IMR-90 (cell line): Measurements from ENCODE around the gene TPSG1. TPM values are rescaled to one million over a fixed set of nuclear protein-coding genes. Genes with fewer than 3 reads are reported as not detected.

ENCODE experiments used
- ATAC-seq: fragments of 200-7000 bp; cut with Tn5 transposase; 2 replicates; pipeline ENCODE4 v1.9.1; 2020; ENCODE audit warnings: low read depth, mild to moderate bottlenecking, moderate library complexity
- BruUV-seq: library from RNA; stranded (reverse); fragments of 400-500 nt; replicated peaks from 2 replicates; lab custom pipeline; 2021; lab: Mats Ljungman, UMichigan
- CTCF ChIA-PET: fragments of 300-600 bp; formaldehyde crosslinking; extraction: SDS; loops from one replicate; lab custom pipeline; 2021; ENCODE audit warnings: antibody characterized with exemption; lab: Yijun Ruan, JAX
- POLR2A ChIA-PET: fragments of 300-600 bp; sonication (Branson Sonifier 250); formaldehyde crosslinking; loops from one replicate; lab custom pipeline; 2022; ENCODE audit warnings: antibody characterized with exemption; ENCODE audit not compliant: unreplicated experiment; lab: Charles Lee
- DNase-seq: peaks from one replicate; pipeline ENCODE4 v3.0.0; 2013
- H2AFZ ChIP-seq: replicated peaks from 2 replicates; pipeline ENCODE3; 2013; ENCODE audit warnings: low read length, mild to moderate bottlenecking; ENCODE audit not compliant: poor library complexity
- H2AK5ac ChIP-seq: 2 replicates; pipeline ENCODE4 v1.6.1; 2013; ENCODE audit warnings: low read depth, low read length, inconsistent platforms
- H2AK9ac ChIP-seq: replicated peaks from 2 replicates; pipeline ENCODE3; 2013; ENCODE audit warnings: mild to moderate bottlenecking, low read depth, low read length, moderate library complexity; ENCODE audit not compliant: poor library complexity
- H2BK120ac ChIP-seq: 2 replicates; pipeline ENCODE4 v1.6.1; 2013; ENCODE audit warnings: low read depth, low read length, inconsistent platforms
- H2BK15ac ChIP-seq: 3 replicates; pipeline ENCODE4 v1.6.1; 2013; ENCODE audit warnings: low read depth, low read length, inconsistent platforms
- H2BK20ac ChIP-seq: 2 replicates; pipeline ENCODE4 v1.6.1; 2013; ENCODE audit warnings: low read depth, mild to moderate bottlenecking, inconsistent platforms, low read length, moderate library complexity
- H2BK5ac ChIP-seq: 2 replicates; pipeline ENCODE4 v1.6.1; 2013; ENCODE audit warnings: mild to moderate bottlenecking, low read depth, low read length, inconsistent platforms; ENCODE audit not compliant: poor library complexity, severe bottlenecking
- H3K14ac ChIP-seq: replicated peaks from 2 replicates; pipeline ENCODE4 v1.6.1; 2013; ENCODE audit warnings: low read depth, low read length, inconsistent platforms
- H3K18ac ChIP-seq: 2 replicates; pipeline ENCODE4 v1.6.1; 2013; ENCODE audit warnings: low read depth, low read length, control low read depth
- H3K23ac ChIP-seq: 2 replicates; pipeline ENCODE4 v1.6.1; 2013; ENCODE audit warnings: low read depth, low read length, inconsistent platforms
- H3K27ac ChIP-seq: 2 replicates; pipeline ENCODE4 v1.5.1; 2013; ENCODE audit warnings: mild to moderate bottlenecking, control low read depth, low read length; ENCODE audit not compliant: insufficient read depth
- H3K27me3 ChIP-seq: 2 replicates; pipeline ENCODE4 v1.6.1; 2013; ENCODE audit warnings: low read length; ENCODE audit not compliant: control insufficient read depth, insufficient read depth
- H3K36me3 ChIP-seq: 2 replicates; pipeline ENCODE4 v1.6.1; 2013; ENCODE audit warnings: low read length, mixed read lengths; ENCODE audit not compliant: control insufficient read depth, insufficient read depth
- H3K4ac ChIP-seq: 2 replicates; pipeline ENCODE4 v1.6.1; 2013; ENCODE audit warnings: low read depth, low read length, inconsistent platforms
- H3K4me1 ChIP-seq: 2 replicates; pipeline ENCODE4 v1.6.1; 2013; ENCODE audit warnings: low read length, mixed read lengths; ENCODE audit not compliant: control insufficient read depth, insufficient read depth
- H3K4me2 ChIP-seq: 2 replicates; pipeline ENCODE4 v1.6.1; 2013; ENCODE audit warnings: low read depth, mild to moderate bottlenecking, control low read depth, low read length, moderate library complexity
- H3K4me3 ChIP-seq: 2 replicates; pipeline ENCODE4 v1.5.1; 2013; ENCODE audit warnings: low read depth, mild to moderate bottlenecking, control low read depth, low read length, moderate library complexity; ENCODE audit not compliant: insufficient read depth
- H3K56ac ChIP-seq: 2 replicates; pipeline ENCODE4 v1.6.1; 2013; ENCODE audit warnings: low read length, inconsistent platforms; ENCODE audit not compliant: insufficient read depth; ENCODE audit errors: extremely low read depth
- H3K79me1 ChIP-seq, 2 experiments: 2 replicates each; pipeline ENCODE4 v1.6.1; 2013; ENCODE audit warnings: low read length in 2 of 2, inconsistent platforms in 1 of 2, low read depth in 1 of 2
- H3K9ac ChIP-seq: 2 replicates; pipeline ENCODE4 v1.6.1; 2013; ENCODE audit warnings: low read depth, low read length, control low read depth
- H3K9me1 ChIP-seq: 2 replicates; pipeline ENCODE4 v1.6.1; 2013; ENCODE audit warnings: low read length, inconsistent platforms; ENCODE audit not compliant: insufficient read depth
- H3K9me3 ChIP-seq: 2 replicates; pipeline ENCODE4 v1.6.1; 2013; ENCODE audit warnings: low read length; ENCODE audit not compliant: control insufficient read depth, insufficient read depth
- H4K20me1 ChIP-seq: 2 replicates; pipeline ENCODE4 v1.6.1; 2013; ENCODE audit warnings: low read length, inconsistent platforms; ENCODE audit not compliant: insufficient read depth
- H4K5ac ChIP-seq: 2 replicates; pipeline ENCODE4 v1.6.1; 2013; ENCODE audit warnings: mild to moderate bottlenecking, low read depth, low read length, control low read depth
- H4K8ac ChIP-seq, 2 experiments: 2 replicates each; pipeline ENCODE4 v1.6.1; 2013; ENCODE audit warnings: low read depth in 2 of 2, low read length in 2 of 2, control low read depth in 1 of 2, inconsistent platforms in 1 of 2
- H4K91ac ChIP-seq: 2 replicates; pipeline ENCODE4 v1.6.1; 2013; ENCODE audit warnings: low read depth, low read length, inconsistent platforms; ENCODE audit not compliant: insufficient read depth
- BHLHE40 ChIP-seq: fragments of 150-350 bp; IDR thresholded peaks from 2 replicates; pipeline ENCODE4 v1.6.1; 2016; ENCODE audit warnings: mild to moderate bottlenecking, low read depth, low read length
- CEBPB ChIP-seq: IDR thresholded peaks from 2 replicates; pipeline ENCODE4 v1.6.1; 2012; ENCODE audit warnings: low read depth, low read length, improper control_type of control experiment
- MXI1 ChIP-seq: IDR thresholded peaks from 2 replicates; pipeline ENCODE4 v1.6.1; 2012; ENCODE audit warnings: low read depth, mild to moderate bottlenecking, low read length, moderate library complexity, borderline replicate concordance
- RAD21 ChIP-seq: IDR thresholded peaks from 2 replicates; pipeline ENCODE4 v1.6.1; 2012; ENCODE audit warnings: low read length, improper control_type of control experiment
- RFX5 ChIP-seq: IDR thresholded peaks from 2 replicates; pipeline ENCODE4 v1.8.0; 2012; ENCODE audit warnings: low read depth, mild to moderate bottlenecking, low read length, moderate library complexity
- SMC3 ChIP-seq: fragments of 150-350 bp; IDR thresholded peaks from 2 replicates; pipeline ENCODE4 v1.6.1; 2016; ENCODE audit warnings: low read depth, mild to moderate bottlenecking, antibody characterized with exemption, low read length, moderate library complexity
- WGBS, 2 experiments: methylation state at CpG; one replicate each; pipeline versions ENCODE4 v1.1.5 to v1.1.7; 2013; ENCODE audit warnings: missing lambda C conversion rate in 2 of 2; ENCODE audit not compliant: insufficient read length in 1 of 2; ENCODE audit errors: extremely low coverage in 2 of 2; 5-methylcytosine and 5-hydroxymethylcytosine counted together
- dilution Hi-C: fragments of 300-500 bp; cut with HindIII; formaldehyde crosslinking; loops from one replicate; pipeline ENCODE4 v1.14.3; 2018; ENCODE audit warnings: low sequenced_read_pairs; ENCODE audit not compliant: unreplicated experiment
- in situ Hi-C: fragments of 300-500 bp; cut with MboI; formaldehyde crosslinking; loops from 3 replicates; pipeline ENCODE4 v1.14.3; 2019; ENCODE audit warnings: low sequenced_read_pairs, inconsistent platforms, mixed read lengths
- intact Hi-C: fragments of 100-400 bp; cut with micrococcal nuclease; formaldehyde crosslinking; loops from 2 replicates; pipeline ENCODE4 v1.10.0; 2022
- polyA plus RNA-seq, 3 experiments: library from polyadenylated mRNA; depleted of rRNA; stranded (reverse); fragments of >200 nt; gene quantifications; 2 replicates each; pipeline ENCODE4 v1.2.3, GENCODE V29; 2012; ENCODE audit warnings: low replicate concordance in 1 of 3
- total RNA-seq: library from RNA; depleted of rRNA; stranded (reverse); fragments of >200 nt; gene quantifications from 2 replicates; pipeline ENCODE4 v1.2.3, GENCODE V29; 2012

The TPSG1 gene
- total and polyA plus RNA-seq, 2 of the 4 experiments (the other 2 are of a cell fraction), result not detected

- ChIA-PET POLR2A (no interaction called here), CTCF (no interaction called here)
- Histone ChIP-seq H3K79me1 (no peaks in the 10 kb centered on the region), H4K91ac (no peak overlapping the region), H2BK120ac (no peak overlapping the region), H3K4me3 (no peak overlapping the region), H3K27ac (no peak overlapping the region), H2AK5ac (no peak overlapping the region), H3K9ac (no peak overlapping the region), H3K36me3 (no peaks in the 10 kb centered on the region), H2BK5ac (no peak overlapping the region), H3K23ac (no peak overlapping the region), H3K9me1 (no peaks in the 10 kb centered on the region), H3K18ac (no peak overlapping the region), H4K8ac (no peak overlapping the region), H3K14ac (no peak overlapping the region), H3K4ac (no peak overlapping the region), H3K9me3 (peaks cover 2% of the 10 kb centered on the region; the same call in 1 of the 2 replicates), H3K27me3 (peaks cover 42% of the 10 kb centered on the region), H3K4me2 (no peak overlapping the region), H2AFZ (no peak overlapping the region), H2BK15ac (no peak overlapping the region), H4K5ac (no peak overlapping the region), H4K20me1 (no peaks in the 10 kb centered on the region), H2BK20ac (no peak overlapping the region), H3K56ac (no peak overlapping the region), H2AK9ac (no peak overlapping the region), H3K4me1 (no peaks in the 10 kb centered on the region)
- no TSS peak for BruUV-seq
- WGBS, 2 experiments, result no CpG with 5 or more reads among the region's 7 CpGs
- in situ Hi-C loops, result no loop called here
- dilution Hi-C loops, result no loop called here
- intact Hi-C loops, result no loop called here
- no peak for ATAC-seq
- TF ChIP-seq RAD21, result no peak
- no peak for TF ChIP-seq SMC3
- TF ChIP-seq BHLHE40, result no peak
- TF ChIP-seq MXI1, result no peak
- no peak for TF ChIP-seq RFX5
- no peak for TF ChIP-seq CEBPB
- DNase-seq, result no peak
Measured at GRCh38 chr16:1274767-1275166, 49.7 kb upstream of the TPSG1 start.
